PC-9 (cell line): ENCODE measurements around the gene MDP1.

ENCODE experiments used
- EZH2 ChIP-seq: fragments of 200-600 bp; sonication (generic); IDR thresholded peaks from 2 replicates; pipeline ENCODE4 v1.8.0; 2017; ENCODE audit warnings: antibody characterized with exemption, low read depth
- TF ChIP-seq, protein P1 (sequence below): fragments of 200-600 bp; sonication (generic); conservative IDR thresholded peaks from 2 replicates; pipeline ENCODE4 v1.6.1; 2017; ENCODE audit warnings: mixed run types, antibody characterized with exemption, mild to moderate bottlenecking, moderate library complexity

DNA sequence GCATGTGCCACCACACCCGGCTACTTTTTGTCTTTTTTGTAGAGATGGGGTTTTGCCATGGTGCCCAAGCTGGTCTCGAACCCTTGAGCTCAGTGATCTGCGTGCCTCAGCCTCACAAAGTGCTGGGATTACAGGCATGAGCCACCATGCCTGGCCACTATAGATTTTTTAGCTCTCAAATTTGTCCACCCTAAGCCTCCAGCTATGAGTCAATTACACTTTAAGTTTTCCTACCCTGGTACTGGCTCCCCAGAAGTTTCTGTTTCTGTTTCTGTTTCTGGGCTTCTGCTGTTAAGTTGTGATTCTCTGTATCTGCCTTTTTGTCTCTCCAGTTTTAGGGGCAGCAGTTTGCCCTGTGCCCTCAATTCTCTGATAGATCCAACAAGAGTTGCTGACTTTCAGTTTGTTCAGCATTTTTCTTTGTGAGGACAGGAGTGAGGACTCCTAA lies 30.9 kb upstream of the MDP1 start:
- TF ChIP-seq, protein P1, sequence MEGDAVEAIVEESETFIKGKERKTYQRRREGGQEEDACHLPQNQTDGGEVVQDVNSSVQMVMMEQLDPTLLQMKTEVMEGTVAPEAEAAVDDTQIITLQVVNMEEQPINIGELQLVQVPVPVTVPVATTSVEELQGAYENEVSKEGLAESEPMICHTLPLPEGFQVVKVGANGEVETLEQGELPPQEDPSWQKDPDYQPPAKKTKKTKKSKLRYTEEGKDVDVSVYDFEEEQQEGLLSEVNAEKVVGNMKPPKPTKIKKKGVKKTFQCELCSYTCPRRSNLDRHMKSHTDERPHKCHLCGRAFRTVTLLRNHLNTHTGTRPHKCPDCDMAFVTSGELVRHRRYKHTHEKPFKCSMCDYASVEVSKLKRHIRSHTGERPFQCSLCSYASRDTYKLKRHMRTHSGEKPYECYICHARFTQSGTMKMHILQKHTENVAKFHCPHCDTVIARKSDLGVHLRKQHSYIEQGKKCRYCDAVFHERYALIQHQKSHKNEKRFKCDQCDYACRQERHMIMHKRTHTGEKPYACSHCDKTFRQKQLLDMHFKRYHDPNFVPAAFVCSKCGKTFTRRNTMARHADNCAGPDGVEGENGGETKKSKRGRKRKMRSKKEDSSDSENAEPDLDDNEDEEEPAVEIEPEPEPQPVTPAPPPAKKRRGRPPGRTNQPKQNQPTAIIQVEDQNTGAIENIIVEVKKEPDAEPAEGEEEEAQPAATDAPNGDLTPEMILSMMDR = no peak
- no peak for TF ChIP-seq EZH2
